ENCODE data around the gene AMBN.

DNA sequence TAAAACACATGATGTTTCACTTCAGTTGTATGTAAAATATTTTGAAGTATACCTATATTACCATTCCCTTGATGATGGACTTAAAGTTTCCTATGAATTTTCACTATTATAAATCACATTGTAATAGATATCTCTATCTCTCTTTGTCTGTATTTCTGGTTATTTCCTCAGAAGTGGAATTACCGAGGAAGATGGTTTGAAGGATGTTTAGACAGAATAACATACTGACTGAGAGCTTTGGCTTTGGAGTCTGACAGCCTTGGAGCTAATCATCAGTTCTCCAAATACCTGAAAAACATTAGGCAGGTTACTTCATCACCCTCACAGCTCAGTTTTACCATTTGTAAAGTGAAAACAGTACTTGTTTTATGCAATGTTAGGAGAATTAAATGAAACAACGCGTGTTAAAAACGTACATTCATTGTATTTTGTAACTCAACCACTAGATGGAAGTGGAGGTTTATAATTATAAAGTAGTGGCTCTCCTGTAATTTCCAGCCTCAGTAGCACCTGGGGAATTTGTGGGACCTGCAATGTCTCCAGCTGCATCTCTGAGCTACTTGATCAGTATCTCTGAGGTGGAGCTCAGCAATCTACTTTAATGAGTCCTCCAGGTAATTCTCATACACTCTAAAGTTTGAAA lies 59.9 kb downstream of the AMBN start:
- TF ChIP-seq, protein P1, sequence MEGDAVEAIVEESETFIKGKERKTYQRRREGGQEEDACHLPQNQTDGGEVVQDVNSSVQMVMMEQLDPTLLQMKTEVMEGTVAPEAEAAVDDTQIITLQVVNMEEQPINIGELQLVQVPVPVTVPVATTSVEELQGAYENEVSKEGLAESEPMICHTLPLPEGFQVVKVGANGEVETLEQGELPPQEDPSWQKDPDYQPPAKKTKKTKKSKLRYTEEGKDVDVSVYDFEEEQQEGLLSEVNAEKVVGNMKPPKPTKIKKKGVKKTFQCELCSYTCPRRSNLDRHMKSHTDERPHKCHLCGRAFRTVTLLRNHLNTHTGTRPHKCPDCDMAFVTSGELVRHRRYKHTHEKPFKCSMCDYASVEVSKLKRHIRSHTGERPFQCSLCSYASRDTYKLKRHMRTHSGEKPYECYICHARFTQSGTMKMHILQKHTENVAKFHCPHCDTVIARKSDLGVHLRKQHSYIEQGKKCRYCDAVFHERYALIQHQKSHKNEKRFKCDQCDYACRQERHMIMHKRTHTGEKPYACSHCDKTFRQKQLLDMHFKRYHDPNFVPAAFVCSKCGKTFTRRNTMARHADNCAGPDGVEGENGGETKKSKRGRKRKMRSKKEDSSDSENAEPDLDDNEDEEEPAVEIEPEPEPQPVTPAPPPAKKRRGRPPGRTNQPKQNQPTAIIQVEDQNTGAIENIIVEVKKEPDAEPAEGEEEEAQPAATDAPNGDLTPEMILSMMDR (optimal IDR thresholded peaks at IDR 0.05 in 1 of 3, IDR thresholded peaks at IDR 0.05 in 1 of 3, conservative IDR thresholded peaks at IDR 0.05 in 1 of 3; ENCODE audit: extremely low read depth in 1 of 3, insufficient read depth in 2 of 3, low read length in 3 of 3) = peak; percentile 6 to 44 (median 21)
- TF ChIP-seq EZH2 (IDR thresholded peaks at IDR 0.05; ENCODE audit: low read length) = no peak
